Mucosa of rectum (tissue), 2 donors: ENCODE measurements around the gene ATP8A1.

Experiments
- H3K27ac ChIP-seq, 2 donors: one replicate each; pipeline ENCODE4 v1.7.0; 2013; ENCODE audit warnings: inconsistent platforms in 2 of 2, low read depth in 2 of 2, low read length in 2 of 2
- H3K27me3 ChIP-seq, 2 donors: one replicate each; pipeline ENCODE4 v1.7.0; 2013; ENCODE audit warnings: low read length in 2 of 2; ENCODE audit not compliant: control insufficient read depth in 2 of 2, insufficient read depth in 2 of 2
- H3K36me3 ChIP-seq, 2 donors: one replicate each; pipeline ENCODE4 v1.7.0; 2013; ENCODE audit warnings: low read length in 2 of 2; ENCODE audit not compliant: control insufficient read depth in 2 of 2, insufficient read depth in 2 of 2
- H3K4me1 ChIP-seq, 2 donors: one replicate each; pipeline ENCODE4 v1.7.0; 2013; ENCODE audit warnings: low read length in 2 of 2, mild to moderate bottlenecking in 1 of 2; ENCODE audit not compliant: control insufficient read depth in 2 of 2, insufficient read depth in 2 of 2
- H3K4me3 ChIP-seq, 2 donors: one replicate each; pipeline ENCODE4 v1.7.0; 2013; ENCODE audit warnings: low read length in 2 of 2
- H3K9ac ChIP-seq, 2 donors: one replicate each; pipeline ENCODE4 v1.7.0; 2013; ENCODE audit warnings: low read length in 2 of 2, low read depth in 1 of 2, mild to moderate bottlenecking in 1 of 2
- H3K9me3 ChIP-seq, 2 donors: one replicate each; pipeline ENCODE4 v1.7.0; 2013; ENCODE audit warnings: low read length in 2 of 2; ENCODE audit not compliant: control insufficient read depth in 2 of 2
- donor health status: healthy.
- donor health status: Normal muscosa, but diverticular disease.

The ATP8A1 gene

DNA sequence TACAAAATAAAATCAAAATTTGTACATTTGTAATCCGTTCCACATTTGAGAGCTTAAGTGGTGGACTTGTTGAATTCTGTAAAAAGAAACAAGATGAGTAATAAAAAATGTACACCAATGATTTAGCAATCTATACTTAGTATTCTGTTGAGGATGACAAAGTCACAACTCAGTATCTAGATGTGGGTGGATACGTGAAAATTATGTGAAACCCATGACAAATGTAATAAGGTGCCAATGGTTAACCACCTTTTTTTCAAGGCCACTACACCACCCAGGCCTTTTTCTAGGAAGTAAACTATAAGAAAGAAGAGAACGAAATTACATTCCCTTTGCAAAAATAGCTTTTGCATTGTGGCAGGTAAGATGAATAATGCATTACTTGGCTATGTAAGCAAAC lies 77.0 kb downstream of the ATP8A1 start:
- no peaks in the 10 kb centered on the region for H3K27me3 ChIP-seq
- H3K4me1 ChIP-seq, result no peaks in the 10 kb centered on the region
- H3K9ac ChIP-seq, result no peak overlapping the region
- H3K27ac ChIP-seq, result no peak overlapping the region
- H3K36me3 ChIP-seq, result peaks cover 7 to 22% of the 10 kb centered on the region in 2 donors
- H3K4me3 ChIP-seq, result no peak overlapping the region
- no peaks in the 10 kb centered on the region for H3K9me3 ChIP-seq

DNA sequence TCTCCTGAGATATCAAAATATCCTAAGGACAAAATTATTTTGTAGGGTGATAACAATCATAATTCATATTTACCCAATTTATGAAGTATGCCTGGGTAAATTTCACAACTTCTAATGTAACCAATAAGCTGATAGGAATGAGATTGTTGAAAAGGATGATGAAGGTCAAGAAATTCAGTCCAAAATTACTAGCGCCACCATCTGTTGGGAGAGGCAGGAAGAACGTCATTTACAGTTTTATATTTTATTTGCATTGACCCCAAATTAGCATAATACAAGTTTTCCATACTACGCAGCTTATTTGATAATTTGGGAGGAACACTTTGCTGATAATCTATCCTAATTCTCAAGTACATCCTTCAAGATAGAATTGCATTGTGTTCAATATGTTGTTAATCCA lies 78.7 kb downstream of the ATP8A1 start:
- H3K36me3 ChIP-seq, result peaks cover 1 to 16% of the 10 kb centered on the region in 2 donors
- H3K4me3 ChIP-seq, result no peak overlapping the region
- H3K27me3 ChIP-seq, result no peaks in the 10 kb centered on the region
- H3K9ac ChIP-seq, result no peak overlapping the region
- H3K9me3 ChIP-seq, result no peaks in the 10 kb centered on the region
- no peaks in the 10 kb centered on the region for H3K4me1 ChIP-seq
- H3K27ac ChIP-seq, result no peak overlapping the region

DNA sequence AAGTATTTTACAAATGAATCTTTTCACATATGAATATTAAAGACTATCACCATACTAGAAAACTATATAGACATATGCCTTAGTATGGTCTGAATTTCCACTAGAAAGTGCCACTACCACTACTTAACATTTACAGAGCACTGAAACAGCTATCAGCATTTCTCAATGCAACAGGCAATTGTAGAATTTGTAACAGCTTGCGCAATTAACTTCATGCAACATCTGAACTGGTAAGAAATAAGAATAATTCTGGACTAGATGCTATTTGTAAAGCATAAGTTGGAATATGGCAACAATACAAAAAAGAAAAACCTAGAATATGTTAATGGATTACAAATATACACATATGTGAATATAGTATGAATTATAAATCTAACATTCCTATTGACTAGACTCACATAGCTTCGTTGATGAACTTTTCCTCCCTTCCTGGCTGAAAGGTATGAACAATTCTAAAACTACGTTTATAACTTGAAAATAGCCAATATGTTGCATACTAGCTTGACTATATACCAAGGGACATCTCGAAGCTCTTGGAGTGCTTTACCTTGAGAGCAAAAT lies 82.0 kb downstream of the ATP8A1 start:
- H3K27ac ChIP-seq, result no peak overlapping the region
- H3K27me3 ChIP-seq, result no peaks in the 10 kb centered on the region
- H3K9ac ChIP-seq, result no peak overlapping the region

DNA sequence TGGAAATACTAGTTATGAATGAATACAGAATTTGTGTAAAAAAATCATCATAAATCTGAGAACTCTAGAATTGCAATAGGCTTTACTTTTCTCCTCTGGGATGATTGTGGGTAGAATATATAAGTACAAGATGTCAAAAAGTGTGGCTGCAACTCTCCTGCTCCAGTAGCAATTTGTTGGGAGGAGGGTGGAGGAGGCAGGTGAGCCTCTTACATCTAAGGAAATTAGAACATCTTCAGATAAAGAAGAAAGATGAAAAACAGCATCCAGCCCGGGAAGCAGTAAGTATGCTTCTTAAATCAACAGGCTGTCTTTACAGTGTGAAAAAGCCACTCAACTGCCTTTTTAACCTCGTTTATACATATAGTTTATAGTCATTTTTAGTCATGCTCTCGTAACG lies 83.7 kb downstream of the ATP8A1 start:
- Histone ChIP-seq H3K27ac (no peak overlapping the region), H3K36me3 (peaks cover 0 to 5% of the 10 kb centered on the region in 2 donors), H3K4me1 (no peaks in the 10 kb centered on the region), H3K27me3 (no peaks in the 10 kb centered on the region), H3K4me3 (no peak overlapping the region), H3K9me3 (no peaks in the 10 kb centered on the region), H3K9ac (no peak overlapping the region)

More for the DNA sequence above, 82.0 kb downstream of the ATP8A1 start:
- H3K9me3 ChIP-seq, result no peaks in the 10 kb centered on the region
- H3K4me1 ChIP-seq, result no peaks in the 10 kb centered on the region
- H3K36me3 ChIP-seq, result peaks cover 0 to 8% of the 10 kb centered on the region in 2 donors
- no peak overlapping the region for H3K4me3 ChIP-seq

DNA sequence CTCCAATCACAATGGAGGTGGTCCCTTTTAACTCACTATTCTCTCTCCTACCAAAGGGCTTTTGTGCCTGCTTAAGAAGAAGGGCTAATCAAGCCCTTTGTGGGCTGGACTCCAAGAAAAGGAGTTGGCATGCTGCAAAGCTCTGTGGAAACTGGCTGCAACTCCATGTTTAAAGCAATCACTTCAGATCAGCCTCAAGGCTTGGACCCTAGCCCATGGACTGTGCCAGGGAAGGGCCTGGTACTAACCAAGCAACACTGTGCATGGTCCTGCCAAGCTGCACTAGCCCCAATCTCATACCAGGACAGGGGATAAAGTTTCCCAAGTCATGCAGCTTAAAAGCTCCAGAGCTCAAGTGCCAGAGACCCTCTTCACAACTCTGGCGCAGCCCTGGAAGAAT lies 86.7 kb downstream of the ATP8A1 start:
- Histone ChIP-seq H3K36me3 (peaks cover 0 to 5% of the 10 kb centered on the region in 2 donors), H3K27ac (no peak overlapping the region), H3K9ac (no peak overlapping the region), H3K9me3 (no peaks in the 10 kb centered on the region), H3K4me1 (no peaks in the 10 kb centered on the region), H3K4me3 (no peak overlapping the region), H3K27me3 (no peaks in the 10 kb centered on the region)

DNA sequence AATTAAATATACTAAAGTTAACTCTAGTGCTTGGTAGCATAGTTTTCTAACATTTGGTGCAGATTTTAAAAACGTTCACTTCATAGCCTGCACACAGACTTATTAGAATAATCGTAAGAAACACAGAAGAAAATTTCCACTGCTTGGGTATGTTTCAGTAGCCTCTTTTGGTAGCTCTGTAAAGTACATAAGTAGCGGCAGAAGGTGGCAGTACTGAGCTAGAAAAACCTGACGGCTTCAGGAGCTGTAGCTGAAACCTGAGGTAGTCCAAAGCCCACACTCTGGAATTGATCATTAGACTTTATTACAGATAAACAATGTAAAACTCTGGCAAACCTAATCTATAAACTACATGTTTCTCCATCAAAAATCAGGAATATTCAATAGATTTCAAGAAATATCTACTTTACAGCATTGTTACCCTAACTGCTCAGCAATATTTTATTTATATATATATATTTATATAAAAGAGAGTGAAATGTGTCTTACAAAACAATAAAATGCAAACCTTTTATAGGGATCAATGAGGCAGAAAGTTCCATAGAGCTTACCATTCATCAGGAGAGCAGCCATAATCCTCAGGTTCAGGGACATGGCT lies 88.2 kb downstream of the ATP8A1 start:
- peaks cover 0 to 5% of the 10 kb centered on the region in 2 donors for H3K36me3 ChIP-seq
- no peak overlapping the region for H3K9ac ChIP-seq
- H3K27me3 ChIP-seq, result no peaks in the 10 kb centered on the region
- H3K4me1 ChIP-seq, result no peaks in the 10 kb centered on the region
- H3K27ac ChIP-seq, result no peak overlapping the region
- H3K9me3 ChIP-seq, result no peaks in the 10 kb centered on the region
- no peak overlapping the region for H3K4me3 ChIP-seq

DNA sequence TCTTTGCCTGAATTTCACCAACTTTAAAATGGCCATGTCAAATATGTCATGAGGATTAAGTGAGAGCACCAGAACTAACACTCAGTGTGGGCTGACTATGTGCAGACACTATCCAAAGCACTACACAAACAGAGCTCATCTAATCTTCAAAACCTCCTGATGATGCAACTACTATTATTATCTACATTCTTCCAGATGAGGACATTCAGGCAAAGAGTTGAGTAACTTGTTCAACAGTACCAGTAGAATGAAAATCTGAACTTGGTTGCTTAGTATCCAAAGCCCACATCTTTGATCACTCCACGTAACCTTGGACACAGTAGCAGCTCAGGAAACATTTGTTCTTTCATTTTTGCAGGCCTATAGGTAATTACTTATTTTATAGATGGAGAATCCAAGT lies 90.1 kb downstream of the ATP8A1 start:
- Histone ChIP-seq H3K4me3 (no peak overlapping the region), H3K36me3 (peaks cover 5 to 6% of the 10 kb centered on the region in 2 donors), H3K27me3 (no peaks in the 10 kb centered on the region), H3K4me1 (no peaks in the 10 kb centered on the region), H3K9me3 (no peaks in the 10 kb centered on the region), H3K9ac (no peak overlapping the region), H3K27ac (no peak overlapping the region)

DNA sequence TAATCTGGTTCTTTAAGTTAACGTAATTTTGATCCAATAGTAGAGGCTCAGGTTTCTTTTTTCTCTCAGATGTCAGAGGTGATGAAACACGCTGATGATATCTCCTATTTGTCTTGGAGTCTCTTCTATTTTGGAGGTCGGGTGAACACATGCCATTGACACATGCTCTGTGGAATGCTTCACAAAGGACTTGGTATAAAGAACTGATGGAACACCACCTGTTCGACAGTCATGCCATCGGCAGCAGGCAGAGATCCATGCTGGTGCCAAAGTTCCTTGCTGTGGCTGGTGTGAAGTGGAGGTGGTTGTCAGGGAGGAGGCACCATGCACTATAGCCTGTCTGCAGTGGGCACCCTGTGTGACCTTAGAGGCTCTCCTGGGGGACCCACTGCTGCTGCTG lies 94.9 kb downstream of the ATP8A1 start:
- Histone ChIP-seq H3K36me3 (peaks cover 5 to 9% of the 10 kb centered on the region in 2 donors), H3K9ac (no peak overlapping the region), H3K4me3 (no peak overlapping the region), H3K27ac (no peak overlapping the region), H3K27me3 (no peaks in the 10 kb centered on the region), H3K4me1 (no peaks in the 10 kb centered on the region), H3K9me3 (no peaks in the 10 kb centered on the region)

DNA sequence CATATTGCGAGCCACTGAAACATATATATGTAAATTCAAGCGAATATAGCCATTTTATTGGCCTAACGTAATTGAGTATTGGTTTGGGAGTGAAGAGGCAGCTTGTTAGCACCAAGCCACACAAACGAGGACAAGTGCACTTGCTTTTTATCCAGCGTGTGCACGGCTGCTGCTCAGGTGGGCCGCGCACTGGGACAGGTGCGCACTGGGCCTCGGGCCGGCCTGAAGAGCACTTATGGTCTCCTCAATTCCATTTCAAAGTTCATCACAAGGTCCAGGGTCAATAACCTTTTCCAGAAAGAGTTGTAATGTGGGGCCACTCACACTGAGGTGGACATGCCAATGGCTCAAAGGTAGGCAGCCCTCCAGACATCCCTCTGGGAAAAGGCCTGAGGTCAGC lies 95.9 kb downstream of the ATP8A1 start:
- H3K27ac ChIP-seq, result no peak overlapping the region
- no peak overlapping the region for H3K9ac ChIP-seq
- H3K4me3 ChIP-seq, result no peak overlapping the region
- H3K9me3 ChIP-seq, result no peaks in the 10 kb centered on the region
- H3K27me3 ChIP-seq, result no peaks in the 10 kb centered on the region
- H3K36me3 ChIP-seq, result peaks cover 0 to 9% of the 10 kb centered on the region in 2 donors
- H3K4me1 ChIP-seq, result no peaks in the 10 kb centered on the region

DNA sequence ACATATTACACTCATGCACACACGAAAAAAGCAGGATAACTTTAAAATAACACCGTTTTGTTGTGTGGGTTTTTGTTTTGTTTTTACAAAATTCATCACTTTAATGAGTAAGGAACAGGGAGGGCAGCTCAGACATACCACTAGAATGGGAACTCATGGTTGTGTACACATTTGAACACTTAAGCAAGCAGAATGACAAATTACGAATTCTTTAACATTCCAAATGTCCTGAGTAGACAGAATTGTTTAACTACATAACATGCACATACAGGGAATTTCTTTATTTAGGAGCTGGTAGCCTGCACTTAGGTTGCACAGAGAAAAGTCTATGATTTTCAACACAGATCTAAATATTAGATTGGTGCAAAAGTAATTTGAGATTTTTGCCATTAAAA lies 96.4 kb downstream of the ATP8A1 start:
- no peak overlapping the region for H3K27ac ChIP-seq
- no peak overlapping the region for H3K4me3 ChIP-seq
- no peaks in the 10 kb centered on the region for H3K27me3 ChIP-seq
- peaks cover 0 to 9% of the 10 kb centered on the region in 2 donors for H3K36me3 ChIP-seq
- H3K4me1 ChIP-seq, result no peaks in the 10 kb centered on the region
- H3K9ac ChIP-seq, result no peak overlapping the region
- no peaks in the 10 kb centered on the region for H3K9me3 ChIP-seq
